A549 treated with AZD2906 at 1 μM for 4 hours (cell line): ENCODE measurements around the gene BTD. TPM values are rescaled to one million over a fixed set of nuclear protein-coding genes. Genes with fewer than 3 reads are reported as not detected.

Source experiments
- total RNA-seq: library from RNA; stranded (reverse); fragments of 200-300 nt; extraction: Qiagen RNA extraction; gene quantifications from 5 replicates; pipeline ENCODE4 v1.2.3, GENCODE V29; 2022

The BTD gene
- total RNA-seq: 15.4 to 19.3 TPM (median 16.8 TPM) in 5 replicates

DNA sequence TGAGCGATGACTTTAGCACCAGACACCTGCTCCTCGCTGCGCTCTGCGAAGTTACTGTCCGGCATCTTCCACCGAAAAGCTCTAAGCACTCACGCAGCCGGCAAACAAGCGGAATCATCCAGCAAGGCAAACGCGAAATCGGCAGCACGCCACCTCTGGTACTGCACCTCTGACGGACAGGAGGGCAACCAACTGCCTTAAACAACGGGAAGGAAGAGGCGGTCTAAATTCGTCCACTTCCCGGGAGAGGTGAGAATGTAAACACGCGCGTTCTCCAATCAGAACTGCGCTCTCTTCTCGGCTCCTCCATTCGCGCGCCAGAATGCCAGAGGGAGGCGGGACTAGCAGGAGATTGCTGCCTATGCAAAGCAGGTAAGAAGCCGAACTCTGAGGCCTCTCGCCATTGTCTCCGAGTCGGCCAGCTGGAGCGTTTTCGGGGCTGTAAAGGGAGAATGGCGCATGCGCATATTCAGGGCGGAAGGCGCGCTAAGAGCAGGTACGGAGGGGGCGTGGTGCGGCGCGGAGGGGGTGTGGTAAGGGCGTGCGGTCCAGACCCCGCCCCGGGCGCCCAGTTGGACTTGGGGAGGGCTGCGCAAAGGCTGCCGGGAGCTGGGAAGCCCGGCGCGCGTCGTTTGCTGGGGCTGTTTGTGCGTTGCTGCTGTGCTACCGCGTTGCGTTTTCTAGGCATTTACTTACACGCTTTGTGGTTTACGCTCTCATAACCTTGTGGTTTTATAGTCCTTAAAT is at the start of gene BTD, which contains the start of gene HACL1:
TSS of gene BTD (plus strand) at position 347 of the 747 bp plus-strand sequence. CDS start 33,695 bp downstream, outside the sequence.
TSS of gene HACL1 (minus strand) at position 171 of the 747 bp plus-strand sequence. CDS start at position 65, 106 bp downstream.

Other genes starting within 250 kb of the BTD start
- 23.3 to 32.9 TPM (median 24.5 TPM) in 5 replicates for gene METTL6, start 174.2 kb upstream of the BTD start, total RNA-seq
- 13.7 to 18.0 TPM (median 15.1 TPM) in 5 replicates for gene EAF1, start 174.1 kb upstream of the BTD start, total RNA-seq
- gene COLQ, start 80.0 kb upstream of the BTD start, total RNA-seq: 0.17 to 0.33 TPM (median 0.25 TPM) in 5 replicates
- gene HACL1, start 176 bp upstream of the BTD start, total RNA-seq: 23.1 to 31.0 TPM (median 24.2 TPM) in 5 replicates
- 36.5 to 69.2 TPM (median 46.3 TPM) in 5 replicates for gene ANKRD28, start 196.2 kb downstream of the BTD start, total RNA-seq